Tibial nerve (tissue), 4 donors: Measurements from ENCODE around the gene DAPK1. TPM values are rescaled to one million over a fixed set of nuclear protein-coding genes. Genes with fewer than 3 reads are reported as not detected.
"Not testable (repeated sequence)": the region's sequence is repeated elsewhere in the genome, so short reads cannot be mapped to it uniquely, and the experiment has no call there.

Experiments used
- DNase-seq, 2 donors: peaks; one replicate each; pipeline ENCODE4 v3.0.0-alpha.2; 2019; ENCODE audit warnings: low spot score in 2 of 2
- H3K27ac ChIP-seq, 4 donors: fragments of 200-600 bp; sonication (generic) in 3 of 4; one replicate each; pipeline ENCODE4 v1.5.1; 2017 to 2019; ENCODE audit warnings: mild to moderate bottlenecking in 1 of 4
- H3K27me3 ChIP-seq, 2 donors: fragments of 200-600 bp; sonication (generic) in 1 of 2; one replicate each; pipeline versions ENCODE4 v1.5.1 to v1.6.0; 2017 to 2019
- H3K36me3 ChIP-seq, 3 donors: fragments of 200-600 bp; sonication (generic); one replicate each; pipeline ENCODE4 v1.5.1; 2018 to 2019
- H3K4me1 ChIP-seq, 4 donors: fragments of 200-600 bp; sonication (generic) in 3 of 4; one replicate each; pipeline ENCODE4 v1.5.1; 2017 to 2019
- H3K4me3 ChIP-seq, 4 donors: fragments of 200-600 bp; sonication (generic) in 3 of 4; one replicate each; pipeline ENCODE4 v1.5.1; 2017 to 2019; ENCODE audit warnings: mild to moderate bottlenecking in 1 of 4, moderate library complexity in 1 of 4
- H3K9me3 ChIP-seq, 4 donors: fragments of 200-600 bp; sonication (generic) in 3 of 4; one replicate each; pipeline ENCODE4 v1.5.1; 2017 to 2019
- EP300 ChIP-seq, 2 donors: sonication (generic); formaldehyde crosslinking; IDR thresholded peaks; one replicate each; pipeline ENCODE4 v1.6.1; 2017; ENCODE audit warnings: antibody characterized with exemption in 2 of 2, mild to moderate bottlenecking in 1 of 2
- POLR2A ChIP-seq, 2 donors: fragments of 450-650 bp; IDR thresholded peaks; one replicate each; pipeline ENCODE4 v1.6.1; 2017; ENCODE audit warnings: antibody characterized with exemption in 2 of 2, mild to moderate bottlenecking in 2 of 2, moderate library complexity in 2 of 2
- WGBS, 2 donors: methylation state at CpG; one replicate each; pipeline ENCODE4 v1.1.5; 2018; 5-methylcytosine and 5-hydroxymethylcytosine counted together
- total RNA-seq, 4 donors: library from RNA; depleted of rRNA; stranded (reverse); fragments of >200 nt; gene quantifications; one replicate each; pipeline ENCODE4 v1.1.0, GENCODE V29; 2016
- TF ChIP-seq, protein P1 (sequence below), 5 experiments: fragments of 200-600 bp in 3 of 5; fragments of 450-650 bp in 2 of 5; sonication (generic) in 3 of 5; IDR thresholded peaks; one replicate each; pipeline ENCODE4 v1.5.1; 2016 to 2019; ENCODE audit warnings: antibody characterized with exemption in 5 of 5, mild to moderate bottlenecking in 3 of 5, moderate library complexity in 2 of 5

The DAPK1 gene
- total RNA-seq, 4 donors from 2014 or later, result 58.8 to 97.3 (median 64.2) TPM

DNA sequence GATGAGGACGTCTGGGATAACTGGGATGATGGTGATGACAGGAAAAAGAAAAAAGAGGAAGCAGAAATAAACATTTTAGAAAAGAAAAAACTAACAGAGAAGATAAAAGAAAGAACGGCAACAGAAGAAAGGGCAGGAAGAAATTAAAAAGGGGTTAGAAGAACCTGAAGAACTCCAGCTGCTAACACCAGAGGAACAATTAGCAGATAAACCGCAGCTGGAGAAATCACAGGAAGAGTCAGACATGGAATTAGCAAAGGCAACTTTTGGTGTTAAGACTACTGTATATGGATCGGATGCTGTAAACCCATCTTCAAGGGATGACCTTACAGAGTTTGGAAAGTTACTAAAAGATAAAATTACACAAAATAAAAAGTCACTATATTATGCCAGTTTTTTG, 243.7 kb downstream of the DAPK1 start:
- 52 to 63% methylated on average over 4 of the region's 4 CpGs for WGBS, 2 donors
- Histone ChIP-seq H3K4me3 (no peak overlapping the region), H3K4me1 (no peaks in the 10 kb centered on the region), H3K27me3 (no peaks in the 10 kb centered on the region), H3K27ac (no peak overlapping the region), H3K9me3 (peaks cover 0 to 11% (median 3%) of the 10 kb centered on the region in 4 donors), H3K36me3 (no peaks in the 10 kb centered on the region)
- TF ChIP-seq, protein P1, sequence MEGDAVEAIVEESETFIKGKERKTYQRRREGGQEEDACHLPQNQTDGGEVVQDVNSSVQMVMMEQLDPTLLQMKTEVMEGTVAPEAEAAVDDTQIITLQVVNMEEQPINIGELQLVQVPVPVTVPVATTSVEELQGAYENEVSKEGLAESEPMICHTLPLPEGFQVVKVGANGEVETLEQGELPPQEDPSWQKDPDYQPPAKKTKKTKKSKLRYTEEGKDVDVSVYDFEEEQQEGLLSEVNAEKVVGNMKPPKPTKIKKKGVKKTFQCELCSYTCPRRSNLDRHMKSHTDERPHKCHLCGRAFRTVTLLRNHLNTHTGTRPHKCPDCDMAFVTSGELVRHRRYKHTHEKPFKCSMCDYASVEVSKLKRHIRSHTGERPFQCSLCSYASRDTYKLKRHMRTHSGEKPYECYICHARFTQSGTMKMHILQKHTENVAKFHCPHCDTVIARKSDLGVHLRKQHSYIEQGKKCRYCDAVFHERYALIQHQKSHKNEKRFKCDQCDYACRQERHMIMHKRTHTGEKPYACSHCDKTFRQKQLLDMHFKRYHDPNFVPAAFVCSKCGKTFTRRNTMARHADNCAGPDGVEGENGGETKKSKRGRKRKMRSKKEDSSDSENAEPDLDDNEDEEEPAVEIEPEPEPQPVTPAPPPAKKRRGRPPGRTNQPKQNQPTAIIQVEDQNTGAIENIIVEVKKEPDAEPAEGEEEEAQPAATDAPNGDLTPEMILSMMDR (IDR thresholded peaks at IDR 0.05), result no peak
- TF ChIP-seq EP300 (IDR thresholded peaks at IDR 0.05) (no peak), POLR2A (IDR thresholded peaks at IDR 0.05) (no peak)
- no peak for DNase-seq

DNA sequence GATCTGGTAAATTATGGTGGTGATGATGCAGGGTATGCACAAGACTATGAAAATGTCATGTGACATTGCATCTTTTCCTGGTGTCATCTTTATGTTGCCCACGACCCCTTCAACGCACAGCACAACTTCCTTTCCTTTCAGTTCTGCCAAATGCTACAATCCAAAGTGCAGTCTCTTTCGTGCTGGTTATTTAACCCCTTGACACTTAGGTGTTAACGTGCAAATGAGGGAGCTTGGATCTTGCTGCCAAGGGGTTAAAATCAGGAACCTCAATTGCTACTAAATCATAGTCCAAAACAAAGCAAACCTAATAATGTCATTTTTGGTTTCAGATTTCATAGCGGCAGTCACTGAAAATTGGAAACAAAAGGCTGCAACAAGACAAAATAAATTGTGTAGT, 244.2 kb downstream of the DAPK1 start:
- H3K4me3 ChIP-seq, result no peak overlapping the region
- H3K27me3 ChIP-seq, result no peaks in the 10 kb centered on the region
- H3K9me3 ChIP-seq, result peaks cover 0 to 11% (median 3%) of the 10 kb centered on the region in 4 donors
- no peak for DNase-seq
- WGBS, 2 donors, result 11 to 17% methylated on average over 5 of the region's 5 CpGs
- no peak overlapping the region for H3K27ac ChIP-seq
- no peak for TF ChIP-seq POLR2A (IDR thresholded peaks at IDR 0.05)
- TF ChIP-seq EP300 (IDR thresholded peaks at IDR 0.05), result no peak
- TF ChIP-seq, protein P1 (IDR thresholded peaks at IDR 0.05), result no peak
- H3K4me1 ChIP-seq, result no peaks in the 10 kb centered on the region
- H3K36me3 ChIP-seq, result no peaks in the 10 kb centered on the region

DNA sequence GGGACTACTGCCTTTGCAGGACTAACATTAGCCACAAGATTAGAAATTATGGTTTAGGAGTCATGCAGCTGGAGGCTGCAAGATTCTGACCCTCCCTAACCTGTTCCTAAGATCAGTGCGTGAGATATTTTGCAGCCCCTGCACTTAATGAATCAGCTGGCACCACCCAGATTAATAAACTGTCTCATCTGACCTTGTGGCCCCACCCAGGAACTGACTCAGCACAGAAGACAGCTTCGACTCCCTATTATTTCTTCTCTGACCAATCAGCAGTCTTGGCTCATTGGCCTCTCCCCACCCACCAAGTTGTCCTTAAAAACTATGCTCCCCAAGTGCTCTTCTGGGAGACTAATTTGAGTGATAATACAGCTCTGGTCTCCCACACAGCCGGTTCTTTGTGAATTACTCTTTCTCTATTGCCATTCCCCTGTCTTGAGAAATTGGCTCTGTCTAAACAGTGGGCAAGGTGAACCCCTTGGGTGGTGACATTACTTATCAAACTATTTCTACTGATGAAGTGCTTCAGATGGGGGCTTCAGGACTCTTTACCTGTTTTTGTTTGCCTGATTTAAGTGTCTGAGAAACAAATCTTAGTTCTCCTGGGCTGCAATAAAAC, 245.3 kb downstream of the DAPK1 start:
- DNase-seq, result no peak
- Histone ChIP-seq H3K9me3 (peaks cover 0 to 11% (median 3%) of the 10 kb centered on the region in 4 donors), H3K27me3 (no peaks in the 10 kb centered on the region), H3K27ac (no peak overlapping the region), H3K4me1 (no peaks in the 10 kb centered on the region), H3K36me3 (no peaks in the 10 kb centered on the region), H3K4me3 (no peak overlapping the region)
- TF ChIP-seq EP300 (IDR thresholded peaks at IDR 0.05) (no peak), POLR2A (IDR thresholded peaks at IDR 0.05) (no peak)
- TF ChIP-seq, protein P1 (IDR thresholded peaks at IDR 0.05), result no peak
- 56 to 70% methylated on average over 3 of the region's 3 CpGs for WGBS, 2 donors

DNA sequence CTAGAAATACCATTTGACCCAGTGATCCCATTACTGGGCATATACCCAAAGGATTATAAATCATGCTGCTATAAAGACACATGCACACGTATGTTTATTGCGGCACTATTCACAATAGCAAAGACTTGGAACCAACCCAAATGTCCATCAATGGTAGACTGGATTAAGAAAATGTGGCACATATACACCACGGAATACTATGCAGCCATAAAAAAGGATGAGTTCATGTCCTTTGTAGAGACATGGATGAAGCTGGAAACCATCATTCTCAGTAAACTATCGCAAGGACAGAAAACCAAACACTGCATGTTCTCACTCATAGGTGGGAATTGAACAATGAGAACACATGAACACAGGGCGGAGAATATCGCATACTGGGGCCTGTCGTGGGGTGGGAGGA, 246.6 kb downstream of the DAPK1 start:
- H3K27ac ChIP-seq, H3K36me3 ChIP-seq, H3K27me3 ChIP-seq, DNase-seq, H3K4me1 ChIP-seq, H3K4me3 ChIP-seq: not testable (repeated sequence)
- WGBS, 2 donors, result 88 to 97% methylated on average over 7 of the region's 7 CpGs
- peaks cover 0 to 11% (median 3%) of the 10 kb centered on the region in 4 donors for H3K9me3 ChIP-seq

DNA sequence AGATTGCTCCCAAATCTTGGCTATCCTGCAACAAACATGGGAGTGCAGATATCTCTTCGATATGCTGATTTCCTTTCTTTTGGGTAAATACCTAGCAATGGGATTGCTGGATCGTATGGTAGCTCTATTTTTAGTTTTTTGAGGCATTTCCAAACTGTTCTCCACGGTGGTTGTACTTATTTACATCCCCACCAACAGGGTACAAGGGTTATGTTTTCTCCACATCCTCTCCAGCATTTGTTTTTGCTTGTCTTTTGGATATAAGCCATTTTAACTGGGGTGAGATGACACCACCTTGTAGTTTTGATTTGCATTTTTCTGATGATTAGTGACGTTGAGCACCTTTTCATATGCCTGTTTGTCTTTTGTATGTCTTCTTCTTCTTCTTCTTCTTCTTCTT, 248.5 kb downstream of the DAPK1 start:
- H3K27ac ChIP-seq, result no peak overlapping the region
- TF ChIP-seq, protein P1 (IDR thresholded peaks at IDR 0.05), result no peak
- no peak for TF ChIP-seq EP300 (IDR thresholded peaks at IDR 0.05)
- TF ChIP-seq POLR2A (IDR thresholded peaks at IDR 0.05), result no peak
- WGBS, 2 donors, result 64 to 67% methylated on average over 4 of the region's 4 CpGs
- no peaks in the 10 kb centered on the region for H3K27me3 ChIP-seq
- H3K9me3 ChIP-seq, result peaks cover 0 to 11% (median 3%) of the 10 kb centered on the region in 4 donors
- H3K4me1 ChIP-seq, result no peaks in the 10 kb centered on the region
- H3K4me3 ChIP-seq, result no peak overlapping the region
- DNase-seq, result no peak
- no peaks in the 10 kb centered on the region for H3K36me3 ChIP-seq
